Measurements from ENCODE around the gene AKT2.
A peak's percentile ranks its signal among the peaks of the same experiment; 100 is the strongest.

The AKT2 gene

GRCh38 chr19:40193587-40193849 lies 91.6 kb downstream of the AKT2 start:
- Histone ChIP-seq H2AFZ (ENCODE audit: low read length) (no peak overlapping the region), H3K4me2 (ENCODE audit: low read depth, low read length, poor library complexity, severe bottlenecking) (peak overlapping the region; percentile 90), H3K36me3 (ENCODE audit: insufficient read depth, low read length) (no peaks in the 10 kb centered on the region), H4K20me1 (ENCODE audit: insufficient read depth, low read length, poor library complexity, severe bottlenecking) (no peaks in the 10 kb centered on the region), H3K9me3 (ENCODE audit: insufficient read depth, low read depth, low read length) (no peaks in the 10 kb centered on the region), H3K4me1 (ENCODE audit: insufficient read depth, low read length, poor library complexity, severe bottlenecking) (peaks cover 14% of the 10 kb centered on the region), H3F3A (ENCODE audit: low read depth) (no peaks in the 10 kb centered on the region), H3K4me3 (ENCODE audit: low read length, poor library complexity, severe bottlenecking) (no peak overlapping the region), H3K27me3 (ENCODE audit: insufficient read depth, low read length, poor library complexity, severe bottlenecking) (no peaks in the 10 kb centered on the region), H3K79me2 (ENCODE audit: insufficient read depth, low read length) (no peaks in the 10 kb centered on the region; the same call in 1 of the 2 replicates), H3K9me2 (replicated peaks; ENCODE audit: low read depth, low read length) (no peaks in the 10 kb centered on the region), H3K9ac (ENCODE audit: low read depth, low read length, poor library complexity, severe bottlenecking) (no peak overlapping the region)
- TF ChIP-seq CTCF (conservative IDR thresholded peaks at IDR 0.05; ENCODE audit: low read length): no peak
- TF ChIP-seq EZH2phosphoT487 (IDR thresholded peaks at IDR 0.05; ENCODE audit: borderline replicate concordance): no peak

DNA sequence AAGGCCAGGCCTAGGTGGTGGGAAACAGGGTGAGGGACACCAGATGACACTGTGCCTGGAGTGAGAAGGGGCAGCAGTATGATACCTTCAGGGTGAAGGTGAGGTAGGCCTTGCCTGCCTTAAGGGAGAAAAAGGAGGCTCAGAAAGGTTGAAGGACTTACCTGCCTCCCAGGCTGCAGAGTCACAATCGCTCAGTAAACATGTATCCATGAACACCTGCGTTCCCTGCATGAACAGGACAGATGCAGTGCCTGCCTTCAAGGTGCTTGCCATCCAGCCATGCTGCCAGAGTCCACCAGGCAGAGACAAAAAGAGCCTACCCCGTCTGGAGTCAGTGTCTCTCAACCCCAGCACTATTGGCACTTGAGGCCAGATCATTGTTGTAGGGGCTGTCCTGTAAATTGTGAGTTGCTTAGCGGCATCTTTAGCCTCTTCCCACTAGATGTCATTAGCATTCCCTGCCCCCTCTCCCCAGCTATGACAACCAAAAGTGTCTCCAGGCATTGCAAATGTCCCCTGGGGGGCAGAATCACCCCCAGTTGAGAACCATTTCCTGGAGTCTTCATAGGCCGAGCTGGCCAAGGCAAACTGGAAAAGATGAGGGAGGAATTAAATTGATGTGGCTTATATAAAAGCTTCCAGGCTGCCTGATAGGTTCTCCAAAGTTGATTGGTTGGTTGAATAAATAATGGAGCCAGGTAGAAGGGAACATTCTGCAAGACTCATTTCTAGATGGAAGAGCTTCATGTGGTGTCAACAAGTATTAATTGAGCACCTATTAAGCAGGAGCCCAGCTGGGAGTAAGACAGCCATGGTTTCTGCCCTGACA lies 92.2 kb downstream of the AKT2 start:
- Histone ChIP-seq H3K4me2 (ENCODE audit: low read depth, low read length, poor library complexity, severe bottlenecking) (peak overlapping the region; percentile 90), H3F3A (ENCODE audit: low read depth) (no peaks in the 10 kb centered on the region), H3K9ac (ENCODE audit: low read depth, low read length, poor library complexity, severe bottlenecking) (no peak overlapping the region), H4K20me1 (ENCODE audit: insufficient read depth, low read length, poor library complexity, severe bottlenecking) (no peaks in the 10 kb centered on the region), H2AFZ (ENCODE audit: low read length) (no peak overlapping the region), H3K4me1 (ENCODE audit: insufficient read depth, low read length, poor library complexity, severe bottlenecking) (peaks cover 14% of the 10 kb centered on the region), H3K36me3 (ENCODE audit: insufficient read depth, low read length) (no peaks in the 10 kb centered on the region), H3K27me3 (ENCODE audit: insufficient read depth, low read length, poor library complexity, severe bottlenecking) (no peaks in the 10 kb centered on the region), H3K9me3 (ENCODE audit: insufficient read depth, low read depth, low read length) (no peaks in the 10 kb centered on the region), H3K9me2 (replicated peaks; ENCODE audit: low read depth, low read length) (no peaks in the 10 kb centered on the region), H3K79me2 (ENCODE audit: insufficient read depth, low read length) (no peaks in the 10 kb centered on the region; the same call in 1 of the 2 replicates), H3K4me3 (ENCODE audit: low read length, poor library complexity, severe bottlenecking) (peak overlapping the region; percentile 95)
- TF ChIP-seq EZH2phosphoT487 (IDR thresholded peaks at IDR 0.05; ENCODE audit: borderline replicate concordance): no peak
- TF ChIP-seq CTCF (conservative IDR thresholded peaks at IDR 0.05; ENCODE audit: low read length): no peak

DNA sequence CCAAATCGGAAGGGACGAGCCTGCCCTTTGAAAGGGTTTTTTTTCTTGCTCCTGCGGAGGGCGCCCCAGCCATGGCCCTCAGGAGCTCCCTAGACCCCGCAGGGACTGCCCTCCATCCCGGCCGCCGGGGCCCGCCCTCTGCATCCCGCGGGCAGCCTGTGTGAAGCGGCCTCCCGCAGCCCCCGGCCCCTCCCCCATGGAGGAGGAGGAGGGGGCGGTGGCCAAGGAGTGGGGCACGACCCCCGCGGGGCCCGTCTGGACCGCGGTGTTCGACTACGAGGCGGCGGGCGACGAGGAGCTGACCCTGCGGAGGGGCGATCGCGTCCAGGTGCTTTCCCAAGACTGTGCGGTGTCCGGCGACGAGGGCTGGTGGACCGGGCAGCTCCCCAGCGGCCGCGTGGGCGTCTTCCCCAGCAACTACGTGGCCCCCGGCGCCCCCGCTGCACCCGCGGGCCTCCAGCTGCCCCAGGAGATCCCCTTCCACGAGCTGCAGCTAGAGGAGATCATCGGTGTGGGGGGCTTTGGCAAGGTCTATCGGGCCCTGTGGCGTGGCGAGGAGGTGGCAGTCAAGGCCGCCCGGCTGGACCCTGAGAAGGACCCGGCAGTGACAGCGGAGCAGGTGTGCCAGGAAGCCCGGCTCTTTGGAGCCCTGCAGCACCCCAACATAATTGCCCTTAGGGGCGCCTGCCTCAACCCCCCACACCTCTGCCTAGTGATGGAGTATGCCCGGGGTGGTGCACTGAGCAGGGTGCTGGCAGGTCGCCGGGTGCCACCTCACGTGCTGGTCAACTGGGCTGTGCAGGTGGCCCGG lies 93.1 kb downstream of the AKT2 start:
- H3F3A ChIP-seq (ENCODE audit: low read depth): no peaks in the 10 kb centered on the region
- H3K4me1 ChIP-seq (ENCODE audit: insufficient read depth, low read length, poor library complexity, severe bottlenecking): peaks cover 14% of the 10 kb centered on the region
- peak overlapping the region; percentile 90 for H3K4me2 ChIP-seq (ENCODE audit: low read depth, low read length, poor library complexity, severe bottlenecking)
- H3K9me2 ChIP-seq (replicated peaks; ENCODE audit: low read depth, low read length): no peaks in the 10 kb centered on the region
- no peaks in the 10 kb centered on the region; the same call in 1 of the 2 replicates for H3K79me2 ChIP-seq (ENCODE audit: insufficient read depth, low read length)
- TF ChIP-seq CTCF (conservative IDR thresholded peaks at IDR 0.05; ENCODE audit: low read length) (no peak), EZH2phosphoT487 (IDR thresholded peaks at IDR 0.05; ENCODE audit: borderline replicate concordance) (no peak)
- peak overlapping the region; percentile 75; the same call in 1 of the 2 replicates for H2AFZ ChIP-seq (ENCODE audit: low read length)
- peak overlapping the region; percentile 66 for H3K9ac ChIP-seq (ENCODE audit: low read depth, low read length, poor library complexity, severe bottlenecking)
- no peaks in the 10 kb centered on the region for H3K27me3 ChIP-seq (ENCODE audit: insufficient read depth, low read length, poor library complexity, severe bottlenecking)
- H3K4me3 ChIP-seq (ENCODE audit: low read length, poor library complexity, severe bottlenecking): peak overlapping the region; percentile 95
- no peaks in the 10 kb centered on the region for H4K20me1 ChIP-seq (ENCODE audit: insufficient read depth, low read length, poor library complexity, severe bottlenecking)
- H3K9me3 ChIP-seq (ENCODE audit: insufficient read depth, low read depth, low read length): no peaks in the 10 kb centered on the region
- no peaks in the 10 kb centered on the region for H3K36me3 ChIP-seq (ENCODE audit: insufficient read depth, low read length)

Data from Loucy (cell line).